ENCODE measurements around the gene GSK3B. TPM values are rescaled to one million over a fixed set of nuclear protein-coding genes. Genes with fewer than 3 reads are reported as not detected.

Gene GSK3B
- total and polyA plus RNA-seq, 2 donors (not counting 3 experiments of a cell fraction or from before 2014, with no cell fraction given), result 22.1 to 50.1 TPM

- ChIA-PET POLR2A (no interaction called here), CTCF (no interaction called here)
- no peak overlapping the region for H3K4me2 ChIP-seq (ENCODE audit: insufficient read depth, low read length)
- TF ChIP-seq FOS (IDR thresholded peaks at IDR 0.05; ENCODE audit: borderline replicate concordance, insufficient read depth, low read length), result no peak
- TF ChIP-seq JUN (IDR thresholded peaks at IDR 0.05; ENCODE audit: borderline replicate concordance, insufficient read depth, insufficient read length, low read depth), result no peak
- TF ChIP-seq POLR2A (IDR thresholded peaks at IDR 0.05; ENCODE audit: low read depth, low read length), result no peak
- no peak for TF ChIP-seq EZH2 (IDR thresholded peaks at IDR 0.05; ENCODE audit: borderline replicate concordance, low read depth, low read length, severe bottlenecking)
- no peak for TF ChIP-seq POLR2AphosphoS5 (IDR thresholded peaks at IDR 0.05; ENCODE audit: insufficient read depth, low read depth, low read length)
- no peak for TF ChIP-seq CTCF (IDR thresholded peaks at IDR 0.05; ENCODE audit: extremely low read depth in 1 of 2, insufficient read depth in 1 of 2, low read depth in 1 of 2, low read length in 2 of 2)
- TF ChIP-seq GATA2 (IDR thresholded peaks at IDR 0.05; ENCODE audit: insufficient read depth, insufficient read length, low read depth, low read length), result no peak
- TF ChIP-seq MAX (IDR thresholded peaks at IDR 0.05; ENCODE audit: insufficient read depth, insufficient read length), result no peak
- no peak for TF ChIP-seq MYC (IDR thresholded peaks at IDR 0.05; ENCODE audit: low read depth, low read length)
- BruUV-seq (replicated peaks), result no TSS peak
- no peak overlapping the region for H3K9ac ChIP-seq (replicated peaks; ENCODE audit: extremely low read depth, insufficient read depth, low read length)
- no peaks in the 10 kb centered on the region for H3K79me2 ChIP-seq (ENCODE audit: control insufficient read depth, insufficient read depth, low read length)
- no peaks in the 10 kb centered on the region for H4K20me1 ChIP-seq (replicated peaks; ENCODE audit: control insufficient read depth, extremely low read depth, insufficient read depth, low read length)
- no peak for DNase-seq (ENCODE audit: low read depth, low spot score)
- intact Hi-C loops (cut with micrococcal nuclease), result no loop called here
- no peak overlapping the region for H2AFZ ChIP-seq (ENCODE audit: low read depth, low read length)
- H3K9me3 ChIP-seq (replicated peaks; ENCODE audit: control insufficient read depth, insufficient read depth, low read length), result no peaks in the 10 kb centered on the region
- no peak overlapping the region for H3K4me3 ChIP-seq (replicated peaks in 1 of 3; ENCODE audit: insufficient read depth in 1 of 3, low read depth in 1 of 3, low read length in 3 of 3)
- peaks cover 5% of the 10 kb centered on the region for H3K4me1 ChIP-seq (ENCODE audit: control insufficient read depth, extremely low read depth, insufficient read depth, low read length)
- FAIRE-seq, result no peak
- dilution Hi-C loops (cut with MboI; ENCODE audit: extremely low pct_ligation_motif_present, low sequenced_read_pairs), result no loop called here
- H3K9me1 ChIP-seq (replicated peaks; ENCODE audit: control insufficient read depth, extremely low read depth, insufficient read depth, low read length), result no peaks in the 10 kb centered on the region
- no peaks in the 10 kb centered on the region for H3K36me3 ChIP-seq (ENCODE audit: control insufficient read depth in 2 of 2, extremely low read depth in 1 of 2, insufficient read depth in 2 of 2, low read length in 2 of 2)
- H3K27ac ChIP-seq (ENCODE audit: insufficient read depth, low read depth, low read length), result no peak overlapping the region
- no peaks in the 10 kb centered on the region for H3K27me3 ChIP-seq (ENCODE audit: control insufficient read depth in 2 of 2, insufficient read depth in 2 of 2, low read length in 2 of 2)
These were observed 43.3 kb upstream of the GSK3B start for GRCh38 chr3:120137548-120137947.
